Chondrocyte (in vitro differentiated cells): ENCODE results near the gene PARVB. TPM values are rescaled to one million over a fixed set of nuclear protein-coding genes. Genes with fewer than 3 reads are reported as not detected.

ENCODE experiments used
- DNase-seq: peaks from one replicate; pipeline ENCODE4 v3.0.0; 2021; ENCODE audit warnings: mixed read lengths, low spot score
- H3K27ac Mint-ChIP-seq: one replicate; pipeline ENCODE4 v1.8.0; 2021; ENCODE audit warnings: mild to moderate bottlenecking, moderate library complexity, mixed read lengths; ENCODE audit not compliant: unreplicated experiment
- H3K27me3 Mint-ChIP-seq: 2 replicates; pipeline ENCODE4 v1.8.0; 2021; ENCODE audit warnings: low read depth, mixed read lengths
- H3K36me3 Mint-ChIP-seq: 2 replicates; pipeline ENCODE4 v1.8.0; 2021; ENCODE audit warnings: low read depth, mixed read lengths
- H3K4me1 Mint-ChIP-seq: 2 replicates; pipeline ENCODE4 v1.8.0; 2021; ENCODE audit warnings: low read depth, mild to moderate bottlenecking, mixed read lengths
- H3K4me3 Mint-ChIP-seq: one replicate; pipeline ENCODE4 v1.8.0; 2021; ENCODE audit warnings: mild to moderate bottlenecking, moderate library complexity, mixed read lengths; ENCODE audit not compliant: unreplicated experiment
- H3K9me3 Mint-ChIP-seq: 2 replicates; pipeline ENCODE4 v1.8.0; 2021; ENCODE audit warnings: low read depth, mixed read lengths
- CTCF ChIP-seq: fragments of 200-600 bp; sonication (generic); IDR thresholded peaks from 2 replicates; pipeline ENCODE4 v1.5.0; 2021; ENCODE audit warnings: antibody characterized with exemption, mild to moderate bottlenecking, moderate library complexity
- total RNA-seq: library from RNA; stranded (reverse); gene quantifications from 3 replicates; pipeline ENCODE4 v1.2.1, GENCODE V29; 2021

The PARVB gene
- total RNA-seq, 1 donor from 2014 or later, result 33.6 TPM

- no peak for DNase-seq
- H3K4me3 Mint-ChIP-seq, result no peak overlapping the region
- peaks cover 11% of the 10 kb centered on the region for H3K9me3 Mint-ChIP-seq
- H3K36me3 Mint-ChIP-seq, result peaks cover 31% of the 10 kb centered on the region
- no peak for TF ChIP-seq CTCF
- H3K27me3 Mint-ChIP-seq, result no peaks in the 10 kb centered on the region
- no peak overlapping the region for H3K27ac Mint-ChIP-seq
- H3K4me1 Mint-ChIP-seq, result no peaks in the 10 kb centered on the region
These were observed 109.1 kb downstream of the PARVB start for GRCh38 chr22:44133161-44133560.

GRCh38 chr22:44133901-44134571, 109.9 kb downstream of the PARVB start:
- H3K27ac Mint-ChIP-seq, result no peak overlapping the region
- H3K4me1 Mint-ChIP-seq, result no peaks in the 10 kb centered on the region
- H3K4me3 Mint-ChIP-seq, result no peak overlapping the region
- no peak for DNase-seq
- TF ChIP-seq CTCF, result no peak
- H3K9me3 Mint-ChIP-seq, result peaks cover 11% of the 10 kb centered on the region
- H3K36me3 Mint-ChIP-seq, result peaks cover 31% of the 10 kb centered on the region
- H3K27me3 Mint-ChIP-seq, result no peaks in the 10 kb centered on the region

- H3K4me3 Mint-ChIP-seq, result no peak overlapping the region
- H3K27me3 Mint-ChIP-seq, result no peaks in the 10 kb centered on the region
- TF ChIP-seq CTCF, result no peak
- H3K36me3 Mint-ChIP-seq, result peaks cover 32% of the 10 kb centered on the region
- DNase-seq, result peak; percentile 57
- H3K4me1 Mint-ChIP-seq, result no peaks in the 10 kb centered on the region
- peaks cover 11% of the 10 kb centered on the region for H3K9me3 Mint-ChIP-seq
- no peak overlapping the region for H3K27ac Mint-ChIP-seq
These were observed 112.0 kb downstream of the PARVB start for GRCh38 chr22:44136112-44136511.

- H3K4me3 Mint-ChIP-seq, result no peak overlapping the region
- H3K4me1 Mint-ChIP-seq, result no peaks in the 10 kb centered on the region
- TF ChIP-seq CTCF, result no peak
- H3K27me3 Mint-ChIP-seq, result no peaks in the 10 kb centered on the region
- H3K9me3 Mint-ChIP-seq, result peaks cover 11% of the 10 kb centered on the region
- peaks cover 28% of the 10 kb centered on the region for H3K36me3 Mint-ChIP-seq
- no peak for DNase-seq
- no peak overlapping the region for H3K27ac Mint-ChIP-seq
These were observed 112.7 kb downstream of the PARVB start for GRCh38 chr22:44136786-44137185.

GRCh38 chr22:44137415-44137814, 113.3 kb downstream of the PARVB start:
- H3K27ac Mint-ChIP-seq, result no peak overlapping the region
- peaks cover 11% of the 10 kb centered on the region for H3K9me3 Mint-ChIP-seq
- H3K27me3 Mint-ChIP-seq, result no peaks in the 10 kb centered on the region
- no peak for TF ChIP-seq CTCF
- peaks cover 28% of the 10 kb centered on the region for H3K36me3 Mint-ChIP-seq
- no peak overlapping the region for H3K4me3 Mint-ChIP-seq
- peak; percentile 34 for DNase-seq
- H3K4me1 Mint-ChIP-seq, result no peaks in the 10 kb centered on the region
